Mesendoderm (in vitro differentiated cells): ENCODE data around the gene ADAMTSL1.

ENCODE experiments used
- DNase-seq: peaks from one replicate; pipeline ENCODE4 v3.0.0; 2013
- H2AK5ac ChIP-seq: 2 replicates; pipeline ENCODE4 v1.6.1; 2013; ENCODE audit warnings: low read length, inconsistent platforms
- H2BK120ac ChIP-seq: 2 replicates; pipeline ENCODE4 v1.6.1; 2013; ENCODE audit warnings: low read depth, mild to moderate bottlenecking, low read length, moderate library complexity, mixed read lengths
- H2BK15ac ChIP-seq: replicated peaks from 2 replicates; pipeline ENCODE4 v1.6.1; 2013; ENCODE audit warnings: low read depth, mild to moderate bottlenecking, moderate library complexity
- H2BK5ac ChIP-seq: 2 replicates; pipeline ENCODE4 v1.6.1; 2013; ENCODE audit warnings: low read length, inconsistent platforms
- H3K18ac ChIP-seq: 2 replicates; pipeline ENCODE4 v1.6.1; 2013; ENCODE audit warnings: mild to moderate bottlenecking, low read length, mixed read lengths
- H3K23ac ChIP-seq: one replicate; pipeline ENCODE4 v1.6.1; 2013; ENCODE audit warnings: low read length
- H3K27ac ChIP-seq: 2 replicates; pipeline ENCODE4 v1.5.1; 2013; ENCODE audit warnings: low read depth, mild to moderate bottlenecking, inconsistent platforms, low read length, moderate library complexity
- H3K27me3 ChIP-seq: 2 replicates; pipeline ENCODE4 v1.6.1; 2013; ENCODE audit warnings: low read length, control low read depth, mild to moderate bottlenecking, inconsistent platforms; ENCODE audit not compliant: insufficient read depth, poor library complexity
- H3K36me3 ChIP-seq: 2 replicates; pipeline ENCODE4 v1.6.1; 2013; ENCODE audit warnings: low read length, inconsistent platforms; ENCODE audit not compliant: control insufficient read depth, insufficient read depth
- H3K4ac ChIP-seq: one replicate; pipeline ENCODE4 v1.6.1; 2013; ENCODE audit warnings: low read depth, mild to moderate bottlenecking, low read length, moderate library complexity
- H3K4me1 ChIP-seq: 2 replicates; pipeline ENCODE4 v1.6.1; 2013; ENCODE audit warnings: low read depth, low read length, inconsistent platforms; ENCODE audit not compliant: control insufficient read depth
- H3K4me2 ChIP-seq: 2 replicates; pipeline ENCODE4 v1.6.1; 2013; ENCODE audit warnings: low read length
- H3K4me3 ChIP-seq: 2 replicates; pipeline ENCODE4 v1.5.1; 2013; ENCODE audit warnings: mild to moderate bottlenecking, low read length
- H3K56ac ChIP-seq: one replicate; pipeline ENCODE4 v1.6.1; 2013; ENCODE audit warnings: low read length
- H3K79me1 ChIP-seq: 2 replicates; pipeline ENCODE4 v1.6.1; 2013; ENCODE audit warnings: low read length, inconsistent platforms
- H3K79me2 ChIP-seq: 2 replicates; pipeline ENCODE4 v1.6.1; 2013; ENCODE audit warnings: mild to moderate bottlenecking, low read length; ENCODE audit not compliant: control insufficient read depth, insufficient read depth
- H3K9ac ChIP-seq: 2 replicates; pipeline ENCODE4 v1.6.1; 2013; ENCODE audit warnings: low read length, inconsistent platforms
- H4K5ac ChIP-seq: one replicate; pipeline ENCODE4 v1.6.1; 2013; ENCODE audit warnings: low read length
- H4K8ac ChIP-seq: one replicate; pipeline ENCODE4 v1.6.1; 2013; ENCODE audit warnings: low read depth, mild to moderate bottlenecking, control low read depth, low read length, moderate library complexity
- WGBS: extraction: QIAGEN DNeasy Blood & Tissue Kit; methylation state at CpG from one replicate; pipeline ENCODE4 v1.1.7; 2013; ENCODE audit warnings: low lambda C conversion rate, missing lambda C conversion rate; ENCODE audit not compliant: insufficient coverage; ENCODE audit errors: extremely low coverage; 5-methylcytosine and 5-hydroxymethylcytosine counted together

Gene ADAMTSL1

GRCh38 chr9:18639911-18640310 lies 166.0 kb downstream of the ADAMTSL1 start:
- H3K79me2 ChIP-seq = no peaks in the 10 kb centered on the region
- no peak overlapping the region for H3K23ac ChIP-seq
- no peak overlapping the region for H2BK5ac ChIP-seq
- no peaks in the 10 kb centered on the region for H3K36me3 ChIP-seq
- H2BK120ac ChIP-seq = no peak overlapping the region
- H3K4me3 ChIP-seq = no peak overlapping the region
- H3K18ac ChIP-seq = no peak overlapping the region
- no CpG with 5 or more reads among the region's 4 CpGs for WGBS
- H3K27ac ChIP-seq = no peak overlapping the region
- no peaks in the 10 kb centered on the region for H3K79me1 ChIP-seq
- no peak for DNase-seq
- H3K9ac ChIP-seq = no peak overlapping the region
- no peak overlapping the region for H2BK15ac ChIP-seq
- no peak overlapping the region for H4K5ac ChIP-seq
- H3K4me2 ChIP-seq = no peak overlapping the region
- no peak overlapping the region for H3K4ac ChIP-seq
- H3K56ac ChIP-seq = no peak overlapping the region
- H4K8ac ChIP-seq = no peak overlapping the region
- no peaks in the 10 kb centered on the region for H3K4me1 ChIP-seq
- no peaks in the 10 kb centered on the region for H3K27me3 ChIP-seq
- H2AK5ac ChIP-seq = no peak overlapping the region

GRCh38 chr9:18658804-18659705 lies 185.1 kb downstream of the ADAMTSL1 start:
- no peak overlapping the region for H3K23ac ChIP-seq
- H3K4me1 ChIP-seq = no peaks in the 10 kb centered on the region
- no peak overlapping the region for H3K27ac ChIP-seq
- H2BK15ac ChIP-seq = no peak overlapping the region
- no peaks in the 10 kb centered on the region for H3K79me2 ChIP-seq
- H3K27me3 ChIP-seq = no peaks in the 10 kb centered on the region
- no peak overlapping the region for H3K18ac ChIP-seq
- no CpG with 5 or more reads among the region's 5 CpGs for WGBS
- H4K8ac ChIP-seq = no peak overlapping the region
- H3K36me3 ChIP-seq = no peaks in the 10 kb centered on the region
- H3K56ac ChIP-seq = no peak overlapping the region
- no peak overlapping the region for H2AK5ac ChIP-seq
- no peak overlapping the region for H2BK120ac ChIP-seq
- no peaks in the 10 kb centered on the region for H3K79me1 ChIP-seq
- DNase-seq = no peak
- H4K5ac ChIP-seq = no peak overlapping the region
- no peak overlapping the region for H3K4me3 ChIP-seq
- no peak overlapping the region for H3K4me2 ChIP-seq
- no peak overlapping the region for H3K9ac ChIP-seq
- no peak overlapping the region for H3K4ac ChIP-seq
- no peak overlapping the region for H2BK5ac ChIP-seq

- no peaks in the 10 kb centered on the region for H3K36me3 ChIP-seq
- H2BK5ac ChIP-seq = no peak overlapping the region
- H2AK5ac ChIP-seq = no peak overlapping the region
- no peaks in the 10 kb centered on the region for H3K79me1 ChIP-seq
- no peak overlapping the region for H4K5ac ChIP-seq
- no peak overlapping the region for H3K27ac ChIP-seq
- no peaks in the 10 kb centered on the region for H3K79me2 ChIP-seq
- no peak overlapping the region for H3K23ac ChIP-seq
- no peaks in the 10 kb centered on the region for H3K4me1 ChIP-seq
- no peak overlapping the region for H3K4me3 ChIP-seq
- H3K18ac ChIP-seq = no peak overlapping the region
- no peak overlapping the region for H3K9ac ChIP-seq
- no CpG with 5 or more reads among the region's 1 CpG for WGBS
- H3K27me3 ChIP-seq = no peaks in the 10 kb centered on the region
- no peak overlapping the region for H2BK15ac ChIP-seq
- no peak overlapping the region for H3K4me2 ChIP-seq
- no peak for DNase-seq
- no peak overlapping the region for H3K4ac ChIP-seq
- H2BK120ac ChIP-seq = no peak overlapping the region
- H3K56ac ChIP-seq = no peak overlapping the region
- no peak overlapping the region for H4K8ac ChIP-seq
Observed at GRCh38 chr9:18660001-18660400, 186.0 kb downstream of the ADAMTSL1 start.

GRCh38 chr9:18662320-18662719 lies 188.4 kb downstream of the ADAMTSL1 start:
- no peaks in the 10 kb centered on the region for H3K79me1 ChIP-seq
- no CpG with 5 or more reads among the region's 3 CpGs for WGBS
- H3K18ac ChIP-seq = no peak overlapping the region
- H2BK120ac ChIP-seq = no peak overlapping the region
- no peak overlapping the region for H4K5ac ChIP-seq
- no peak overlapping the region for H3K56ac ChIP-seq
- H3K4ac ChIP-seq = no peak overlapping the region
- peak; percentile 2 for DNase-seq
- no peaks in the 10 kb centered on the region for H3K36me3 ChIP-seq
- H3K9ac ChIP-seq = no peak overlapping the region
- no peaks in the 10 kb centered on the region for H3K4me1 ChIP-seq
- H2BK5ac ChIP-seq = no peak overlapping the region
- H3K4me3 ChIP-seq = no peak overlapping the region
- H3K27me3 ChIP-seq = no peaks in the 10 kb centered on the region
- H4K8ac ChIP-seq = no peak overlapping the region
- H3K79me2 ChIP-seq = no peaks in the 10 kb centered on the region
- H3K27ac ChIP-seq = no peak overlapping the region
- H3K23ac ChIP-seq = no peak overlapping the region
- no peak overlapping the region for H3K4me2 ChIP-seq
- H2AK5ac ChIP-seq = no peak overlapping the region
- no peak overlapping the region for H2BK15ac ChIP-seq

GRCh38 chr9:18665947-18666346 lies 192.0 kb downstream of the ADAMTSL1 start:
- no peak for DNase-seq
- H3K27me3 ChIP-seq = no peaks in the 10 kb centered on the region
- no peak overlapping the region for H3K27ac ChIP-seq
- H3K4me2 ChIP-seq = no peak overlapping the region
- no peaks in the 10 kb centered on the region for H3K79me1 ChIP-seq
- H2BK15ac ChIP-seq = no peak overlapping the region
- H4K5ac ChIP-seq = no peak overlapping the region
- no peak overlapping the region for H2BK120ac ChIP-seq
- no peak overlapping the region for H3K4me3 ChIP-seq
- WGBS = no CpG with 5 or more reads among the region's 1 CpG
- H2AK5ac ChIP-seq = no peak overlapping the region
- no peak overlapping the region for H2BK5ac ChIP-seq
- no peaks in the 10 kb centered on the region for H3K36me3 ChIP-seq
- no peak overlapping the region for H3K9ac ChIP-seq
- H3K4me1 ChIP-seq = no peaks in the 10 kb centered on the region
- no peak overlapping the region for H3K56ac ChIP-seq
- no peak overlapping the region for H3K18ac ChIP-seq
- H4K8ac ChIP-seq = no peak overlapping the region
- H3K4ac ChIP-seq = no peak overlapping the region
- no peaks in the 10 kb centered on the region for H3K79me2 ChIP-seq
- no peak overlapping the region for H3K23ac ChIP-seq

GRCh38 chr9:18666348-18666747 lies 192.4 kb downstream of the ADAMTSL1 start:
- no CpG with 5 or more reads among the region's 2 CpGs for WGBS
- H3K36me3 ChIP-seq = no peaks in the 10 kb centered on the region
- no peak overlapping the region for H2AK5ac ChIP-seq
- no peak overlapping the region for H2BK5ac ChIP-seq
- H3K27ac ChIP-seq = no peak overlapping the region
- no peaks in the 10 kb centered on the region for H3K79me1 ChIP-seq
- no peak overlapping the region for H3K4ac ChIP-seq
- H3K9ac ChIP-seq = no peak overlapping the region
- DNase-seq = no peak
- H3K18ac ChIP-seq = no peak overlapping the region
- no peak overlapping the region for H3K56ac ChIP-seq
- H2BK15ac ChIP-seq = no peak overlapping the region
- H3K79me2 ChIP-seq = no peaks in the 10 kb centered on the region
- no peak overlapping the region for H3K23ac ChIP-seq
- no peaks in the 10 kb centered on the region for H3K4me1 ChIP-seq
- H4K5ac ChIP-seq = no peak overlapping the region
- no peak overlapping the region for H3K4me3 ChIP-seq
- H3K27me3 ChIP-seq = no peaks in the 10 kb centered on the region
- no peak overlapping the region for H4K8ac ChIP-seq
- H3K4me2 ChIP-seq = no peak overlapping the region
- H2BK120ac ChIP-seq = no peak overlapping the region
